Activated CD4-positive, alpha-beta memory T cell treated with anti-CD3 and anti-CD28 coated beads for 36 hours (primary cell): Measurements from ENCODE around the gene SGF29. TPM values are rescaled to one million over a fixed set of nuclear protein-coding genes. Genes with fewer than 3 reads are reported as not detected.
"Not testable (repeated sequence)": the region's sequence is repeated elsewhere in the genome, so short reads cannot be mapped to it uniquely, and the experiment has no call there.

Experiments
- CTCF ChIA-PET: fragments of 350-600 bp; sonication (Branson Sonifier 250); formaldehyde crosslinking; loops from one replicate; lab custom pipeline; 2021; ENCODE audit warnings: antibody characterized with exemption, inconsistent platforms; lab: Charles Lee
- POLR2A ChIA-PET: fragments of 350-600 bp; sonication (Branson Sonifier 250); formaldehyde crosslinking; loops from one replicate; lab custom pipeline; 2021; ENCODE audit warnings: antibody characterized with exemption; lab: Charles Lee
- DNase-seq: peaks from one replicate; pipeline ENCODE4 v3.0.0-alpha.2; 2020
- H3K27ac Mint-ChIP-seq: one replicate; pipeline ENCODE4 v1.8.0; 2021; ENCODE audit warnings: mixed read lengths
- H3K27me3 Mint-ChIP-seq: one replicate; pipeline ENCODE4 v1.8.0; 2021; ENCODE audit warnings: mixed read lengths
- H3K36me3 Mint-ChIP-seq: one replicate; pipeline ENCODE4 v1.8.0; 2021; ENCODE audit warnings: mixed read lengths
- H3K4me1 Mint-ChIP-seq: one replicate; pipeline ENCODE4 v1.8.0; 2021; ENCODE audit warnings: low read depth, mixed read lengths
- H3K4me3 Mint-ChIP-seq: one replicate; pipeline ENCODE4 v1.8.0; 2021; ENCODE audit warnings: mild to moderate bottlenecking, mixed read lengths
- H3K9me3 Mint-ChIP-seq: one replicate; pipeline ENCODE4 v1.8.0; 2021; ENCODE audit warnings: mixed read lengths
- intact Hi-C: fragments of 100-400 bp; cut with micrococcal nuclease; formaldehyde crosslinking; loops from one replicate; pipeline ENCODE4 v1.15.1; 2023
- total RNA-seq, 2 experiments: library from RNA; stranded (reverse); gene quantifications; one replicate each; pipeline ENCODE4 v1.2.3, GENCODE V29; 2021

The SGF29 gene
- total RNA-seq, 2 experiments from 2014 or later: 17.8 to 18.5 TPM

DNA sequence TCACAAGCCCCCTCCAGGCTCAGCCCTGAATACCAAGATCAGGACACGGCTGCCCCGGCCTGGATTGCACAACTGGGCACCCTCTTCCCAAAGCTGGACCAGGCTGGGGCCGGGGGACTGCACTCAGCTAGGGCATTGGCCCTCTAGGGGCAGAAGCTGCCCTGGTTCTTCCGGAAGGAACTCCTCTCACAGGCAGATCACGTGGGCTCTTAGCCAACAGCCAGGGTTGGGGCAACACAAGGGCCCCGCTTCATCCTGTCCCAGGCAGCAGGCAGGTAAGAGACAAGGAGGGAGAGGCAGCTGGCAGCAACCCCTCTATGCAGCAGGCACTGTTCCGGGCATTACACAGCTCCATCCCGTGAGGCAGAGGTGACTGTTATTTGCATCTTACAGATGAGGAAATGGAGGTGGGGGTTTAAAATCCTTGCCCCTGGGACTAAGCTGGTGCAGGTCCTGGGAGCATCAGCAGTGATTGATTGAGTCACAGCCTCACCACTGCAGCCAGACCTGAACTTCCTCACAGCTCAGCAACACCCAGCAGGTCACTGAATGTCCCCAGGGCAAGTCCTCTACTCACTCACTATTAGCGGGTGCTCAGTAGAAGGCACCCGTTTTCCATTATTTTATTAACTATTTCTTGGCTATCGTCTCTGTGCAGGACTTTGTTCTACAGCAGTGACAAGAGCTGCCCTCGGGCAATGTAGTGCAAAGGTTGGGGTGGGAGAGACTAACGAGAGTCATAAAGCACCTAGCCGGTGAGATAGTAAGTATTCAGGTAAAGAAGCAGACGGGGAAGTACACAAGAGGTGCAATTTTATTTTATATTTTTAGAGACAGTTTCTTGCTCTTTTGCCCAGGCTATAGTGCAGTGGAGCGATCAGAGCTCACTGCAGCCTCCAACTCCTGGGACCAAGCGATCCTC, 58.9 kb downstream of the SGF29 start:
- H3K9me3 Mint-ChIP-seq, H3K4me1 Mint-ChIP-seq, H3K27ac Mint-ChIP-seq, H3K4me3 Mint-ChIP-seq, H3K27me3 Mint-ChIP-seq, DNase-seq, H3K36me3 Mint-ChIP-seq, POLR2A ChIA-PET, CTCF ChIA-PET: not testable (repeated sequence)
- intact Hi-C loops: loop anchor here (10.0 kb wide), 1 partner anchor 298 kb away; no protein-coding TSS in a partner anchor

DNA sequence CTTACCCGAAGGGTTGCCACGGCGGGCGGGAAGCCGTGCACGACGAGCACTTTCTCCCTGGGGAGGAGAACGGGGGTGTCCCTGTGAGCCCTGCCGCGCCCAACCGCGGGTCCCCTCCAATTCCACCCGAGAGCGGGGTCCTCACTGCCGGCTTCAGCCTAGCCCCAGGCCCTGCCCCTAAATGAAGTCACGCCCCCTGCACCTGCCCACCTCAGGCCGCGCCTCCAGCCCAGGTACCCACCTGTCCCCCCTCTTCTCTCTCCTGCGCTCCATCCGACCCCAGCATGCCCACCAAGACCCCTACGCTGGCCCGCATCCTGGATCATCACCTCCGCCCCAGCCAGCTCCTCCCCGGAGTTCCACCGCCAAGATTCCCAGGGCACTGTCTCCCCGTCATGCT, 60.2 kb downstream of the SGF29 start:
- H3K9me3 Mint-ChIP-seq, H3K27me3 Mint-ChIP-seq, DNase-seq, POLR2A ChIA-PET, H3K27ac Mint-ChIP-seq, H3K4me1 Mint-ChIP-seq, H3K36me3 Mint-ChIP-seq, H3K4me3 Mint-ChIP-seq, CTCF ChIA-PET: not testable (repeated sequence)
- intact Hi-C loops: loop anchor here (10.0 kb wide), 1 partner anchor 299 kb away; no protein-coding TSS in a partner anchor

DNA sequence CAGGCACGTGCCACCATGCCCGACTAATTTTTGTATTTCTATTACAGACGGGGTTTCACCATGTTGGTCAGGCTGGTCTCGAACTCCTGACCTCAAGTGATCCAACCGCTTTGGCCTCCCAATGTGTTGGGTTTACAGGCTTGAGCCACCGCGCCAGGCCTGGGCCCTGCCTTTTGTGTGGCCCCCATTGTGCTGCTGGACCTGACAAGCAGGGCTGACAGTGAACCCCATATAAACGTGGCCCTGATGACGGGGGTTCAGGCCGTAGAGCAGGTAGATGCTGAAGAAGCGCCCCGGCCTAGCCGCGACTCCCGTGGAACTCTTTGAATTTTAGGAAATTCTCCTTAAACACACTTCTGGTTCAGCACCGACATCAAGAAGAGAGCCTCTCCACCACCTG, 60.8 kb downstream of the SGF29 start:
- DNase-seq, H3K4me3 Mint-ChIP-seq, H3K9me3 Mint-ChIP-seq, H3K27ac Mint-ChIP-seq, H3K27me3 Mint-ChIP-seq, H3K4me1 Mint-ChIP-seq, CTCF ChIA-PET, POLR2A ChIA-PET, H3K36me3 Mint-ChIP-seq: not testable (repeated sequence)
- intact Hi-C loops: loop anchor here (10.0 kb wide), 1 partner anchor 300 kb away; no protein-coding TSS in a partner anchor

DNA sequence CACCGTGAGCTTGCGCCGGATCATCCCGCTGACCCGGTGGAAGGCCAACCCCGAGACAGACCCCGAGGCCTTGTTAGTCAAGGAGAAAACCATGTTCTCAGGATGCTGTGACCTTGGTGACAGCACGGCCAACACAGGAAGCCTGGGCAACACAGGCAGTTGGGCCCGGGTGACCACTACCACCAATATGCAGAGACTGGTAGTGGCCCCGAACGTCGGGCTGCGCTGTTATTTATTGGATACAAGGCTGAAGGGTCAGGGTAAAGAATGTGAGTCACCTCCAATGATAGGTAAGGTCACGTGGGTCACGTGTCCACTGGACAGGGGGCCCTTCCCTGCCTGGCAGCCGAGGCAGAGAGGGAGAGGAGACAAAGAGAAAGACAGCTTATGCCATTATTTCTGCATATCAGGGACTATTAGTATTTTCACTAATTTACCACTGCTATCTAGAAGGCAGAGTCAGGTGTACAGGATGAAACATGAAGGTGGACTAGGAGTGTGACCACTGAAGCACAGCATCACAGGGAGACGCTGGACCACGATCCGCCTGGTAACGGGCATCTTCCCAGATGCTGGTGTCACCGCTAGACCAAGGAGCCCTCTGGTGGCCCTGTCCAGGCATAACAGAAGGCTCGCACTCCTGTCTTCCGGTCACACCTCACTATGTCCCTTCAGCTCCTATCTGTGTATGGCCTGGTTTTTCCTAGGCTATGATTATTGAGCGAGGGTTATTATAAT, 61.9 kb downstream of the SGF29 start:
- H3K4me1 Mint-ChIP-seq, H3K4me3 Mint-ChIP-seq, H3K36me3 Mint-ChIP-seq, POLR2A ChIA-PET, H3K27me3 Mint-ChIP-seq, CTCF ChIA-PET, H3K27ac Mint-ChIP-seq, H3K9me3 Mint-ChIP-seq: not testable (repeated sequence)
- intact Hi-C loops: loop anchor here (10.0 kb wide), 1 partner anchor 301 kb away; no protein-coding TSS in a partner anchor
- peak; percentile 60 for DNase-seq

DNA sequence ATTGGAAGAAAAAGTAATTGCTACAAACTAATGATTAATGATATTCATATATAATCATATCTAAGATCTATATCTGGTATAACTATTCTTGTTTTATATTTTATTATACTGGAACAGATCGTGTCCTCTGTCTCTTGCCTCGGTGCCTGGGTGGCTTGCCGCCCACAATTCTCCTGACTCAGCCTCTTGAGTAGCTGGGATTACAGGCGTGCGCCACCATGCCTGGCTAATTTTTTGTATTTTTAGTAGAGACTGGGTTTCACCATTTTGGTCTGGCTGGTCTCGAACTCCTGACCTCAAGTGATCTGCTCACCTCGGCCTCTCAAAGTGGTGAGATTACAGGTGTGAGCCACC, 62.5 kb downstream of the SGF29 start:
- H3K27ac Mint-ChIP-seq, H3K9me3 Mint-ChIP-seq, H3K4me3 Mint-ChIP-seq, POLR2A ChIA-PET, DNase-seq, H3K36me3 Mint-ChIP-seq, H3K4me1 Mint-ChIP-seq, H3K27me3 Mint-ChIP-seq, CTCF ChIA-PET: not testable (repeated sequence)
- intact Hi-C loops: loop anchor here (10.0 kb wide), 1 partner anchor 301 kb away; no protein-coding TSS in a partner anchor

DNA sequence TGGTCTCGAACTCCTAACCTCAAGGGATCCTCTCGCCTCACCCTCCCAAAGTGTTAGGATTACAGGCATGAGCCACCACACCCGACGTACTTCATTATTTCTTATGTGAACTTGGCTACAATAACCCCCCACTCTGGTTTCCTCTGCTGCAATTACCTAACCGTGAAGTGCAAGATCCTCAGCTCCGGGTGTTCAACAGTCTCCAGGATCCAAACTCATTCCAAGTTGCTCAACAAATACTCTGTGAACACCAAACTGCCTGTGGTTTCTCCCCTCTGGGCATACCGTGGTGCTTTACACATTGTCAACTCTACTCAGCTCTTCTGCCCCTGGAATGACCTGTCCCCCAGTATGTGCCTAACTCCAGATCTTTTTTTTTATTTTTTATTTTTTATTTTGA, 62.9 kb downstream of the SGF29 start:
- intact Hi-C loops: loop anchor here (10.0 kb wide), 1 partner anchor 302 kb away; no protein-coding TSS in a partner anchor
- H3K4me3 Mint-ChIP-seq: no peak overlapping the region
- no peak overlapping the region for H3K27ac Mint-ChIP-seq
- H3K36me3 Mint-ChIP-seq: peaks cover 2% of the 10 kb centered on the region
- H3K4me1 Mint-ChIP-seq: peaks cover 2% of the 10 kb centered on the region
- ChIA-PET CTCF (no interaction called here), POLR2A (no interaction called here)
- H3K9me3 Mint-ChIP-seq: no peaks in the 10 kb centered on the region
- H3K27me3 Mint-ChIP-seq: no peaks in the 10 kb centered on the region
- DNase-seq: no peak

DNA sequence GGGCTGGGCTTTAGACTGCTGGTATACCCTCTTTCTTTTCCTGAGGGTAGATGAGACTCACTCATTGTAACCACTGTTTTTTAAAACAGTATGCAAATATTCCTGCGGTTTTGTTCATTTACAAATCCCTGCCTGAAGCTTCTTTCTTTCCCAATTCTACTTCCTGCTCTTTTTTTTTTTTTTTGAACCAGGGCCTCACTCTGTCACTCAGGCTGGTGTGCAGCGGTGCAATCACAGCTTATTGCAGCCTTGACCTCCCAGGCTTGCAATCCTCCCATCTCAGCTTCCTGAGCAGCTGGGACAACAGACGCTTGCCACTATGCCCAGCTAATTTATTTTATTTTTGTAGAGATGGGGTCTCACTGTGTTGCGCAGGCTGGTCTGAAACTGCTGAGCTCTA, 64.2 kb downstream of the SGF29 start:
- CTCF ChIA-PET: no interaction called here
- Mint-ChIP-seq H3K9me3 (no peaks in the 10 kb centered on the region), H3K36me3 (peaks cover 2% of the 10 kb centered on the region), H3K4me1 (peaks cover 13% of the 10 kb centered on the region), H3K4me3 (no peak overlapping the region), H3K27ac (no peak overlapping the region), H3K27me3 (no peaks in the 10 kb centered on the region)
- POLR2A ChIA-PET: no interaction called here
- intact Hi-C loops: loop anchor here (10.0 kb wide), 1 partner anchor 303 kb away; no protein-coding TSS in a partner anchor
- DNase-seq: no peak

DNA sequence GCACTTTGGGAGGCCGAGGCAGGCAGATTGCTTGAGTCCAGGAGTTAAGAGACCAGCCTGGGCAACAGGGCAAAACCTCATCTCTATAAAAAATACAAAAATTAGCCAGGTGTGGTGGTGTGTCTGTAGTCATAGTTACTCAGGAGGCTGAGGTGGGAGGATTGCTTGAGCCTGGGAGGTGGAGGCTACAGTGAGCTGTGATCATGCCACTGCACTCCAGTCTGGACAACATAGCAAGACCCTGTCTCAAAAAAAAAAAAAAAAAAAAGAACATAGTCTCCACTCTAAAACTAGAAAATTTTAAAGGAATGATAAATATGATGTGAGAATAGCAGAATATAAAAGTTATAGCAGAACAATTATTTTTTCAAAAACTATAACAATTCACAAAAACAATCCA, 66.6 kb downstream of the SGF29 start:
- DNase-seq, H3K9me3 Mint-ChIP-seq, intact Hi-C loops, H3K36me3 Mint-ChIP-seq, H3K27ac Mint-ChIP-seq, H3K27me3 Mint-ChIP-seq, H3K4me3 Mint-ChIP-seq, CTCF ChIA-PET, POLR2A ChIA-PET: not testable (repeated sequence)
- peaks cover 18% of the 10 kb centered on the region for H3K4me1 Mint-ChIP-seq

DNA sequence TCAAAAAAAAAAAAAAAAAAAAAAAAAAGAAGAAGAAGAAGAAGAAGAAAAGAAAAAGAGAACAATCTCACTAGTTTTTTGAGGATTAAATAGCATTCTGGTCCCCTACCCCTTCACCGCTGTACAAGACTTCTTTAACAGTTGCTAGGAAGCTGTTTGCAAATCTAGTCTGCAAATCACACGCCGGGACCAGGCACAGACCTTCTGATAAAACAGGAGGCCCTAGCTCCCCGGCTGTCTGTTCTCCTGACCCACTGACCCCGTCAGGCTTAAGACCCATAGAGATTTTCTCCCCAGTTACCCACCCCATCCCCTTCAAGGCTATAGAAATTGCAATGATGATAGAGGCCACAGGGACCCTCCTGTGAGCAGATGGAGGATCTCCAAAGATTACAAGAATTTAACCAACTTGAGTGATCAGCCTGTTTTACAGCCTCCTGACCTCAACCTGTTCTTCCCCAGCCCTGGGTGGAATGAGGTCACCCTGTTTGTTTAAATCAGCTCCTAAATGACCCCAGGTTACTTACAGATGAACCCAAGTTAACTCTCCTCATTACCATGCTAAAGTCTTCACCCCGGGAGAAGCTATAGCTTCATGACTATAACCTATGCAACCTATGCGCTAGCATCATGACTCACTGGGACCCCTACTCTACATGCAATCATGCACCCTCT, 67.9 kb downstream of the SGF29 start:
- H3K4me3 Mint-ChIP-seq: peak overlapping the region; percentile 84
- H3K4me1 Mint-ChIP-seq: peaks cover 18% of the 10 kb centered on the region
- ChIA-PET POLR2A (no interaction called here), CTCF (no interaction called here)
- no peaks in the 10 kb centered on the region for H3K27me3 Mint-ChIP-seq
- peaks cover 2% of the 10 kb centered on the region for H3K36me3 Mint-ChIP-seq
- H3K9me3 Mint-ChIP-seq: no peaks in the 10 kb centered on the region
- intact Hi-C loops: no loop called here
- no peak for DNase-seq
- H3K27ac Mint-ChIP-seq: no peak overlapping the region

DNA sequence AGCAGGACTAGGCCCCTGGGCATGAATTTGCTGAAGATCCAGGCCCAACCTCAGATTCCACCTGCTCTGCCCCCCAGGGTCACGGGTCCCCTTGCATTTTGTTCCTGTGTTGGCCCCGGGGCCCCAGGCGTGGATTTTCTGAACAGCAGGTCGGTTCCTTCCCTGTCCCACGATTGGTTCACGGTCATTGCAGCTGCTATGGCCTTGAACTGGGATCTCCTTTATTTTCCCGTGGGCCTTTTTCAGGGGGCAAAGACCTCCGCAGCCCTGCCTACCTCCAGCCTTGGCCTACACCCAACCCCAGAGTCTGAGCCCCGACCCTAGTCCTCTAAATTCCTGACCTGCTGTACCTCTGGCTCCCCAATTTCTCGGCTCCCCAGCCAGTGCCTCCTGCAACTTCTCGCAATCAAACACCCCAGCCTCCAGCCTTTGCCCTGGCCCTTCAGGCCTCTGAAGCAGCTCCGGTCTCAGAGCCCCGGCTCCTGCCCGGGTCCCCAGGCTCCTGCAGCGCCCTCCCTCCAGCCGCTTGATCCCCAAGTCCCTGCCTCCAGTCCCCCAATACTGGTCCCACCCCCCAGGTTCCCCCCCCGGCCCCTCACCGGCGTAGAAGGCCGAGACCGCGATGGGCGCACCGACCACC, 68.9 kb downstream of the SGF29 start:
- H3K9me3 Mint-ChIP-seq, DNase-seq, H3K36me3 Mint-ChIP-seq, intact Hi-C loops, H3K27me3 Mint-ChIP-seq, CTCF ChIA-PET: not testable (repeated sequence)
- peak overlapping the region; percentile 84 for H3K4me3 Mint-ChIP-seq
- H3K4me1 Mint-ChIP-seq: peaks cover 18% of the 10 kb centered on the region
- POLR2A ChIA-PET: interaction anchor here (1.1 kb wide), 1 partner anchor 63 kb away, joined by 3 read pairs; no protein-coding TSS in a partner anchor
- peak overlapping the region; percentile 69 for H3K27ac Mint-ChIP-seq

DNA sequence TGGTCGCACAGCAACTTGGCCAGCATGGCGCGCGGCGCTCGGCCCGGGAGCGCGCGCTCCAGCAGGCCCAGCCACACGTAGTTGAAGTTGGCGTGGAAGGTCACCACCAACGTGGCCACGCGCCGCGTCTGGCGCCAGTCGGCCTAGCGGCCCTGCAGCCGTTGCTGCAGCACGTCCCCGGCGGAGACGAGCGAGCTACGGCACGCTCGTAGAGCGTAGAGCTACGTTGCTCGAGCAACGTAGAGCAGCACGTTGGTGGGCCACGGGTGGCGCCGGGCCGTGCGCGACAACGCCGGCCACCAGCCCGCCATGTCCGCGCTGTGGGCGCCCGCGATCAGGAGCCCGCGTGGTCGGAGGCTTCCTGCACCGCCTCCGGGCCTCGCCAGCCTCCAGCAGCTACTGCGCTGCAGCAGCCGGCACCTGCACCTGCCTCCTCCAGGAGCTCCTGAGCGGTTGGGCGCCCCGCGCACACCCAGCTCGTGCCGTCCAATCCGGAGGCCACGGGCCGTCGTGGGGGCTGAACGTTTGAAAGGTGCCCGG, 69.5 kb downstream of the SGF29 start:
- peak overlapping the region; percentile 84 for H3K4me3 Mint-ChIP-seq
- intact Hi-C loops: no loop called here

More for the DNA sequence above, 69.5 kb downstream of the SGF29 start:
- peak; percentile 76 for DNase-seq
- ChIA-PET CTCF (no interaction called here), POLR2A (interaction anchor here (0.9 to 1.1 kb wide), 3 partner anchors 63 to 129 kb away, joined by 3 read pairs; no protein-coding TSS in a partner anchor)
- peaks cover 2% of the 10 kb centered on the region for H3K27me3 Mint-ChIP-seq
- peaks cover 18% of the 10 kb centered on the region for H3K4me1 Mint-ChIP-seq
- peak overlapping the region; percentile 69 for H3K27ac Mint-ChIP-seq
- no peaks in the 10 kb centered on the region for H3K9me3 Mint-ChIP-seq
- peaks cover 2% of the 10 kb centered on the region for H3K36me3 Mint-ChIP-seq
